OCI-LY7 (cell line): ENCODE results near the gene IL37.

Source experiments
- CTCF ChIP-seq: fragments of 200-600 bp; sonication (generic); conservative IDR thresholded peaks from 2 replicates; pipeline ENCODE4 v1.5.1; 2014; ENCODE audit warnings: mild to moderate bottlenecking, antibody characterized with exemption, low read length, moderate library complexity, mixed read lengths
- EZH2phosphoT487 ChIP-seq: fragments of 200-600 bp; sonication (generic); IDR thresholded peaks from 2 replicates; pipeline ENCODE4 v1.6.1; 2018; ENCODE audit warnings: low read depth, borderline replicate concordance, mild to moderate bottlenecking, mixed run types, antibody characterized with exemption, low read length, moderate library complexity, mixed read lengths

DNA sequence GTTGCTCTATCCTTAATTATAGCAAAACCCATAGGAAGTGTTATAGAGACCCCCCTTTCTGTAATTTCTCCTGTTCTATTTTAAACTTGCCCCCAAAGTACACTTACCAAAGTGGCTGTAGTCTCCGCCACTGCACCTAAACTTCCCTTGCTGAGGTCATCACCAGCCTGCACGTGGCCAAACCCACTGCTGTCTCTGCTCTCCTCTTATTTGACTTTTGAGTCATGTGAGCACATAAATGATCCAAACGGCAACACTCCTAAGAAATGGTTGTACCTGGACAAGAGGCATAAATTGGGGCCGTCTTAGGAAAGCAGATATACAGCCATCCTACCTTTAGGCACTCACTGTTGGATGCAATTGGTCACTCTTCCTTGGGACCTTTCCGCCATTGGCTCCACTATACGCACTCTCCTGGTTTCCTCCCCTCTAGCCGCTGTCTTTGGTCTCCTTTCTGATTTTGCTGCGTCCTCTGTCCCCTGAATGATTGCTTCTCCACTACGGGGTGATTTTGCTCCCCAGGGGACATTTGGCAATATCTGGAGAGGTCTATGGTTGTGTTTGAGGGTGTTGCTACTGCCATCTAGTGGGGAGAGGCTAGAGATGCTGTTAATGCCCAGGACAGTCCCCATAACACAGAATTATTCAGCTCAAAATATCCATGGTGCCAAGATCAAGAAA lies 47.6 kb downstream of the IL37 start:
- TF ChIP-seq CTCF (peak; percentile 93), EZH2phosphoT487 (no peak)
